Panc1 (cell line): ENCODE results near the gene ECI1. TPM values are rescaled to one million over a fixed set of nuclear protein-coding genes. Genes with fewer than 3 reads are reported as not detected.

Source experiments
- ATAC-seq: fragments of 200-7000 bp; cut with Tn5 transposase; 2 replicates; pipeline ENCODE4 v1.9.1; 2020; ENCODE audit warnings: mild to moderate bottlenecking, moderate library complexity
- BruUV-seq: library from RNA; stranded (reverse); fragments of 400-500 nt; replicated peaks from 2 replicates; lab custom pipeline; 2021; lab: Mats Ljungman, UMichigan
- CTCF ChIA-PET: fragments of 300-600 bp; sonication (Branson Sonifier 250); formaldehyde crosslinking; loops from one replicate; lab custom pipeline; 2022; ENCODE audit warnings: antibody characterized with exemption; lab: Charles Lee
- POLR2A ChIA-PET: fragments of 300-600 bp; sonication (Branson Sonifier 250); formaldehyde crosslinking; loops from one replicate; lab custom pipeline; 2022; ENCODE audit warnings: antibody characterized with exemption; lab: Charles Lee
- DNase-seq: peaks from one replicate; pipeline ENCODE4 v3.0.0-alpha.2; 2010; ENCODE audit warnings: low read depth, low spot score
- H3K27ac ChIP-seq: 2 replicates; pipeline ENCODE4 v1.5.1; 2011; ENCODE audit warnings: mild to moderate bottlenecking, low read length, inconsistent platforms
- H3K27me3 ChIP-seq: fragments of 200-500 bp; sonication (Bioruptor generic); 2 replicates; pipeline ENCODE4 v1.6.0; 2014; ENCODE audit warnings: low read length, inconsistent platforms; ENCODE audit not compliant: control insufficient read depth, insufficient read depth
- H3K36me3 ChIP-seq: fragments of 200-500 bp; sonication (Bioruptor generic); 2 replicates; pipeline ENCODE4 v1.5.1; 2014; ENCODE audit warnings: inconsistent platforms, mild to moderate bottlenecking, low read length, moderate library complexity; ENCODE audit not compliant: control insufficient read depth, insufficient read depth
- H3K4me1 ChIP-seq: 2 replicates; pipeline ENCODE4 v1.5.1; 2011; ENCODE audit warnings: inconsistent platforms, mild to moderate bottlenecking, low read length, moderate library complexity; ENCODE audit not compliant: control insufficient read depth, insufficient read depth
- H3K4me3 ChIP-seq, 2 experiments: 2 replicates each; pipeline ENCODE4 v1.5.1; 2011 to 2012; ENCODE audit warnings: low read depth in 2 of 2, low read length in 2 of 2, mild to moderate bottlenecking in 2 of 2, inconsistent platforms in 1 of 2, moderate library complexity in 1 of 2
- H3K9me3 ChIP-seq: fragments of 200-500 bp; sonication (Bioruptor generic); 2 replicates; pipeline ENCODE4 v1.5.1; 2014; ENCODE audit warnings: low read depth, mild to moderate bottlenecking, inconsistent platforms, low read length, moderate library complexity; ENCODE audit not compliant: control insufficient read depth, insufficient read depth
- POLR2AphosphoS5 ChIP-seq: IDR thresholded peaks from 2 replicates; pipeline ENCODE4 v1.6.1; 2012; ENCODE audit warnings: mild to moderate bottlenecking, low read depth, low read length, moderate library complexity
- SIN3A ChIP-seq: IDR thresholded peaks from 2 replicates; pipeline ENCODE4 v1.6.1; 2012; ENCODE audit warnings: low read depth, mild to moderate bottlenecking, low read length, moderate library complexity, borderline replicate concordance; ENCODE audit not compliant: insufficient read depth
- TCF7L2 ChIP-seq: IDR thresholded peaks from 2 replicates; pipeline ENCODE4 v1.6.1; 2011; ENCODE audit warnings: mild to moderate bottlenecking, low read depth, low read length, inconsistent platforms
- in situ Hi-C: cut with HindIII; loops from 2 replicates; pipeline ENCODE4 v1.10.0; 2016; ENCODE audit warnings: low sequenced_read_pairs, low pct_unique_long_range_greater_than_20kb
- intact Hi-C: fragments of 100-400 bp; cut with micrococcal nuclease; formaldehyde crosslinking; loops from one replicate; pipeline ENCODE4 v1.10.0; 2022; ENCODE audit not compliant: unreplicated experiment
- total RNA-seq: library from RNA; stranded (reverse); gene quantifications from one replicate; pipeline ENCODE4 v1.2.1, GENCODE V29; 2021; ENCODE audit not compliant: unreplicated experiment
- TF ChIP-seq, protein P1 (sequence below), 2 experiments: IDR thresholded peaks; 2 replicates each; pipeline ENCODE4 v1.6.1; 2011 to 2012; ENCODE audit warnings: low read depth in 2 of 2, control low read depth in 1 of 2, low read length in 1 of 2, mild to moderate bottlenecking in 1 of 2, moderate library complexity in 1 of 2; ENCODE audit not compliant: insufficient read depth in 1 of 2
- TF ChIP-seq, protein P2 (sequence below): fragments of 450-650 bp; IDR thresholded peaks from 2 replicates; pipeline ENCODE4 v1.5.1; 2017; ENCODE audit warnings: mild to moderate bottlenecking

The ECI1 gene
- total RNA-seq, 1 experiment from 2014 or later: 117 TPM

DNA sequence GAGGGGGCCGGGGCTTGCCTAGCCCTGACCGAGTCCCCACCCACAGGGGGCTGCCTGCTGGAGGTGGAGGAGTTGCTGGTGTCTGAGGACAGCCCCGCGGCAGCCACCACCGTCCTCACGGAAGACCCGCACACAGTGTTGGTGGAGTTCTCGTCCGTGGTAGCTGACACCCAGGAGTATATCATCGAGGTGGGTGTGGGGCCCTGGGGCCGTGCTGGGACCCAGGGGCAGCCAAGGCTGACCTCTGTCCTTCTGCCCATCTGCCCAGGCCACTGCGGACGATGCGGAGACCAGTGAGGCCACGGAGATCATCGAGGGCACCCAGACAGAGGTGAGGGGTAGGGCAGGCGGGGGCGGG, 16.6 kb downstream of the ECI1 start:
- H3K4me1 ChIP-seq: peaks cover 8% of the 10 kb centered on the region
- in situ Hi-C loops (no loop called here), intact Hi-C loops (no loop called here)
- no peaks in the 10 kb centered on the region for H3K27me3 ChIP-seq
- no peak for DNase-seq
- no peak for ATAC-seq
- no peaks in the 10 kb centered on the region; the same call in 1 of the 2 replicates for H3K36me3 ChIP-seq
- no peak overlapping the region for H3K4me3 ChIP-seq
- H3K27ac ChIP-seq: no peak overlapping the region
- TF ChIP-seq, protein P1, sequence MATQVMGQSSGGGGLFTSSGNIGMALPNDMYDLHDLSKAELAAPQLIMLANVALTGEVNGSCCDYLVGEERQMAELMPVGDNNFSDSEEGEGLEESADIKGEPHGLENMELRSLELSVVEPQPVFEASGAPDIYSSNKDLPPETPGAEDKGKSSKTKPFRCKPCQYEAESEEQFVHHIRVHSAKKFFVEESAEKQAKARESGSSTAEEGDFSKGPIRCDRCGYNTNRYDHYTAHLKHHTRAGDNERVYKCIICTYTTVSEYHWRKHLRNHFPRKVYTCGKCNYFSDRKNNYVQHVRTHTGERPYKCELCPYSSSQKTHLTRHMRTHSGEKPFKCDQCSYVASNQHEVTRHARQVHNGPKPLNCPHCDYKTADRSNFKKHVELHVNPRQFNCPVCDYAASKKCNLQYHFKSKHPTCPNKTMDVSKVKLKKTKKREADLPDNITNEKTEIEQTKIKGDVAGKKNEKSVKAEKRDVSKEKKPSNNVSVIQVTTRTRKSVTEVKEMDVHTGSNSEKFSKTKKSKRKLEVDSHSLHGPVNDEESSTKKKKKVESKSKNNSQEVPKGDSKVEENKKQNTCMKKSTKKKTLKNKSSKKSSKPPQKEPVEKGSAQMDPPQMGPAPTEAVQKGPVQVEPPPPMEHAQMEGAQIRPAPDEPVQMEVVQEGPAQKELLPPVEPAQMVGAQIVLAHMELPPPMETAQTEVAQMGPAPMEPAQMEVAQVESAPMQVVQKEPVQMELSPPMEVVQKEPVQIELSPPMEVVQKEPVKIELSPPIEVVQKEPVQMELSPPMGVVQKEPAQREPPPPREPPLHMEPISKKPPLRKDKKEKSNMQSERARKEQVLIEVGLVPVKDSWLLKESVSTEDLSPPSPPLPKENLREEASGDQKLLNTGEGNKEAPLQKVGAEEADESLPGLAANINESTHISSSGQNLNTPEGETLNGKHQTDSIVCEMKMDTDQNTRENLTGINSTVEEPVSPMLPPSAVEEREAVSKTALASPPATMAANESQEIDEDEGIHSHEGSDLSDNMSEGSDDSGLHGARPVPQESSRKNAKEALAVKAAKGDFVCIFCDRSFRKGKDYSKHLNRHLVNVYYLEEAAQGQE (IDR thresholded peaks at IDR 0.05; ENCODE audit: insufficient read depth in 1 of 2, low read depth in 2 of 2, low read length in 1 of 2): no peak
- TF ChIP-seq TCF7L2: no peak
- BruUV-seq: no TSS peak
- ChIA-PET POLR2A (no interaction called here), CTCF (no interaction called here)
- no peaks in the 10 kb centered on the region for H3K9me3 ChIP-seq

DNA sequence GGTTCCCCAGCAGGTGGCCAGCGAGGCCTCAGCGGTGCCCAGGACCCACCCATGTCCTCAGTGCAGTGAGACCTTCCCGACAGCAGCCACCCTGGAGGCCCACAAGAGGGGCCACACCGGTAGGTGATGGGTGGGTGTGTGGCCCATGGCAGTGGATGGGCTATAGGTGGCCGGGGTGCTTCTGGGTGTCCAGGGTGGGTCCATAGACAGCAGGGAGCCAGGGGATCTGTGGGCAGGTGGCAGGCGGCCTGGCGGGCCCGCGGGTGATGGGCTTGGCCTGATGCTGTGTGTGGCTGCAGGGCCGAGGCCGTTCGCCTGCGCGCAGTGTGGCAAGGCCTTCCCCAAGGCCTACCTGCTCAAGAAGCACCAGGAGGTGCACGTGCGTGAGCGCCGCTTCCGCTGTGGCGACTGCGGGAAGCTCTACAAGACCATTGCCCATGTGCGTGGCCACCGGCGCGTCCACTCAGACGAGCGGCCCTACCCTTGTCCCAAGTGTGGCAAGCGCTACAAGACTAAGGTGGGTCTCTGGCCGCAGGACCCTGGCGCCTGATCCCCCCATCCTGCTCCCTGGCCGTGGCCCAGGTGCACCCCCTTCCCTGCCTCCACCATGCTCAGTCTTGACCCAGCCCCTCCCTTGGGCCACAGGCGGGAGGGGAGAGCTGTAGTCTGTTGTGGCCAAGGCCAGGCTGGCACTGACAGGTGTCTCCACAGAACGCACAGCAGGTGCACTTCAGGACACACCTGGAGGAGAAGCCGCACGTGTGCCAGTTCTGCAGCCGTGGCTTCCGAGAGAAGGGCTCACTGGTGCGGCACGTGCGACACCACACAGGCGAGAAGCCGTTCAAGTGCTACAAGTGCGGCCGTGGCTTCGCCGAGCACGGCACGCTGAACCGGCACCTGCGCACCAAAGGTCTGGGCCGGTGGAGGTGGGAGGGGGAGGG, 17.2 kb downstream of the ECI1 start:
- H3K27me3 ChIP-seq: no peaks in the 10 kb centered on the region
- intact Hi-C loops: no loop called here
- POLR2A ChIA-PET: no interaction called here
- ATAC-seq (no peak), DNase-seq (no peak)
- H3K36me3 ChIP-seq: no peaks in the 10 kb centered on the region; the same call in 1 of the 2 replicates
- in situ Hi-C loops: no loop called here
- CTCF ChIA-PET: no interaction called here
- H3K4me1 ChIP-seq: peaks cover 5% of the 10 kb centered on the region
- no peak overlapping the region for H3K4me3 ChIP-seq
- no peak for TF ChIP-seq SIN3A
- no peak for TF ChIP-seq TCF7L2
- TF ChIP-seq, protein P1 (IDR thresholded peaks at IDR 0.05; ENCODE audit: insufficient read depth in 1 of 2, low read depth in 2 of 2, low read length in 1 of 2): no peak
- no peak for TF ChIP-seq POLR2AphosphoS5
- TF ChIP-seq, protein P2, sequence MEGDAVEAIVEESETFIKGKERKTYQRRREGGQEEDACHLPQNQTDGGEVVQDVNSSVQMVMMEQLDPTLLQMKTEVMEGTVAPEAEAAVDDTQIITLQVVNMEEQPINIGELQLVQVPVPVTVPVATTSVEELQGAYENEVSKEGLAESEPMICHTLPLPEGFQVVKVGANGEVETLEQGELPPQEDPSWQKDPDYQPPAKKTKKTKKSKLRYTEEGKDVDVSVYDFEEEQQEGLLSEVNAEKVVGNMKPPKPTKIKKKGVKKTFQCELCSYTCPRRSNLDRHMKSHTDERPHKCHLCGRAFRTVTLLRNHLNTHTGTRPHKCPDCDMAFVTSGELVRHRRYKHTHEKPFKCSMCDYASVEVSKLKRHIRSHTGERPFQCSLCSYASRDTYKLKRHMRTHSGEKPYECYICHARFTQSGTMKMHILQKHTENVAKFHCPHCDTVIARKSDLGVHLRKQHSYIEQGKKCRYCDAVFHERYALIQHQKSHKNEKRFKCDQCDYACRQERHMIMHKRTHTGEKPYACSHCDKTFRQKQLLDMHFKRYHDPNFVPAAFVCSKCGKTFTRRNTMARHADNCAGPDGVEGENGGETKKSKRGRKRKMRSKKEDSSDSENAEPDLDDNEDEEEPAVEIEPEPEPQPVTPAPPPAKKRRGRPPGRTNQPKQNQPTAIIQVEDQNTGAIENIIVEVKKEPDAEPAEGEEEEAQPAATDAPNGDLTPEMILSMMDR: no peak
- H3K27ac ChIP-seq: no peak overlapping the region
- no TSS peak for BruUV-seq
- H3K9me3 ChIP-seq: no peaks in the 10 kb centered on the region
